Left ventricle myocardium inferior (tissue), 1 donor: ENCODE measurements around the gene NOSIP. TPM values are rescaled to one million over a fixed set of nuclear protein-coding genes. Genes with fewer than 3 reads are reported as not detected.

Experiments
- DNase-seq: peaks from one replicate; pipeline ENCODE4 v3.0.0-alpha.2; 2020
- H3K27ac ChIP-seq: fragments of 200-600 bp; replicated peaks from 2 replicates; pipeline ENCODE4 v1.8.0; 2021
- H3K27me3 ChIP-seq: fragments of 200-600 bp; 2 replicates; pipeline ENCODE4 v1.8.0; 2021; ENCODE audit warnings: low read depth
- H3K36me3 ChIP-seq: fragments of 200-600 bp; 2 replicates; pipeline ENCODE4 v1.8.0; 2021
- H3K4me1 ChIP-seq: fragments of 200-600 bp; 2 replicates; pipeline ENCODE4 v1.8.0; 2021
- H3K4me3 ChIP-seq: fragments of 200-600 bp; 2 replicates; pipeline ENCODE4 v1.8.0; 2021; ENCODE audit warnings: mild to moderate bottlenecking, moderate library complexity
- H3K9me3 ChIP-seq: fragments of 200-600 bp; replicated peaks from 2 replicates; pipeline ENCODE4 v1.8.0; 2021
- intact Hi-C: fragments of 100-400 bp; cut with micrococcal nuclease; formaldehyde crosslinking; loops from one replicate; pipeline ENCODE4 v1.11.0; 2022
- total RNA-seq: library from RNA; stranded (reverse); fragmentation: NEBNext Ultra II Directional; extraction: Animal tissue kit (Norgen Biotek cat#: 25700); gene quantifications from one replicate; pipeline ENCODE4 v1.2.1, GENCODE V29; 2021
- TF ChIP-seq, protein P1 (sequence below): fragments of 200-600 bp; IDR thresholded peaks from 2 replicates; pipeline ENCODE4 v1.8.0; 2021; ENCODE audit warnings: antibody characterized with exemption, mild to moderate bottlenecking, borderline replicate concordance
- donor health status: DM: no; HTN: yes; CAD: no; lungs with severe emphysema.

Gene NOSIP
- total RNA-seq, 1 donor from 2014 or later, result 47.3 TPM

DNA sequence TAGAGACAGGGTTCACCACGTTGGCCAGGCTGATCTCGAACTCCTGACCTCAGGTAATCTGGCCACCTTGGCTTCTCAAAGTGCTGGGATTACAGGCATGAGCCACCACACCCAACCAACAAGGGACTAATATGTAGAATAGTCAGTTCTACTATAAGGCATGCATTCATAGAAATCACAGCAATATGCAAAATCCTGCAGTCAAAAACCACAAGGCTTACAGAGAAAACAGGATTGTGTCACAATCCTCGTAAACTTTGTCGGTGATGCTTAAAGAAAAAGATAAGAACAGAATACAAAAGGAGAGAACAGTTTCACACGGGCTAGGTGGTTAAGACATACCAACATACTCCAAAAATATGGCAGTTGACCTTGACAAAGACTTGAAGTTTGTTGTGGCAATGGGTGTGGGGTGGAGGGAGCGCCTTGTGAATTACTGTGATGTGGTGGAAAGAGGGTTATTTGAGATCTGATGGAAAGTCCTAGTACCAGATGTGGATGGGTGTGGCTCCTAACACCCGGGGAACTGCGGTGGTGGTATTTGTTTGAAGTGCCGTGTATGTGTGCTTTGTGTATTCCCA lies 12.4 kb downstream of the NOSIP start:
- no peak for DNase-seq
- Histone ChIP-seq H3K4me3 (no peak overlapping the region), H3K4me1 (peaks cover 62% of the 10 kb centered on the region), H3K9me3 (no peaks in the 10 kb centered on the region), H3K27ac (no peak overlapping the region), H3K36me3 (no peaks in the 10 kb centered on the region), H3K27me3 (no peaks in the 10 kb centered on the region)
- TF ChIP-seq, protein P1, sequence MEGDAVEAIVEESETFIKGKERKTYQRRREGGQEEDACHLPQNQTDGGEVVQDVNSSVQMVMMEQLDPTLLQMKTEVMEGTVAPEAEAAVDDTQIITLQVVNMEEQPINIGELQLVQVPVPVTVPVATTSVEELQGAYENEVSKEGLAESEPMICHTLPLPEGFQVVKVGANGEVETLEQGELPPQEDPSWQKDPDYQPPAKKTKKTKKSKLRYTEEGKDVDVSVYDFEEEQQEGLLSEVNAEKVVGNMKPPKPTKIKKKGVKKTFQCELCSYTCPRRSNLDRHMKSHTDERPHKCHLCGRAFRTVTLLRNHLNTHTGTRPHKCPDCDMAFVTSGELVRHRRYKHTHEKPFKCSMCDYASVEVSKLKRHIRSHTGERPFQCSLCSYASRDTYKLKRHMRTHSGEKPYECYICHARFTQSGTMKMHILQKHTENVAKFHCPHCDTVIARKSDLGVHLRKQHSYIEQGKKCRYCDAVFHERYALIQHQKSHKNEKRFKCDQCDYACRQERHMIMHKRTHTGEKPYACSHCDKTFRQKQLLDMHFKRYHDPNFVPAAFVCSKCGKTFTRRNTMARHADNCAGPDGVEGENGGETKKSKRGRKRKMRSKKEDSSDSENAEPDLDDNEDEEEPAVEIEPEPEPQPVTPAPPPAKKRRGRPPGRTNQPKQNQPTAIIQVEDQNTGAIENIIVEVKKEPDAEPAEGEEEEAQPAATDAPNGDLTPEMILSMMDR, result no peak
- intact Hi-C loops, result no loop called here

DNA sequence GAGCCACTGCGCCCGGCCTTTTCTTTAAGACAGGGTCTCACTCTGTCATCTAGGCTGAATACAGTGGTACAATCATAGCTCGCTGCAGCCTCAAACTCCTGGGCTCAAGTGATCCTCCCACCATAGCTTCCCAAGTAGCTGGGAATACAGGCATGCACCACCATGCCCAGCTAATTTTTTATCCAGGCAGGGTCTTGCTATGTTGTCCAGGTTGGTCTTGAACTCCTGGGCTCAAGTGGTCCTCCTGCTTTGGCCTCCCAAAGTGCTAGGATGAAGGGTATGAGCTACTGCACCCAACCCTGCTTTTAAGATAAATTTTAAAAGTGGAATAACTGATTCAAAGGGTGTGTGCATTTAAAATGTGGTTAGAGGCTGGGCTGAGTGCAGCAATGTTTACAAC lies 14.1 kb downstream of the NOSIP start:
- H3K9me3 ChIP-seq, result no peaks in the 10 kb centered on the region
- H3K4me3 ChIP-seq, result no peak overlapping the region
- H3K27ac ChIP-seq, result no peak overlapping the region
- H3K27me3 ChIP-seq, result no peaks in the 10 kb centered on the region
- no peak for DNase-seq
- no peaks in the 10 kb centered on the region for H3K36me3 ChIP-seq
- peaks cover 57% of the 10 kb centered on the region for H3K4me1 ChIP-seq
- TF ChIP-seq, protein P1, result no peak
- intact Hi-C loops, result no loop called here

DNA sequence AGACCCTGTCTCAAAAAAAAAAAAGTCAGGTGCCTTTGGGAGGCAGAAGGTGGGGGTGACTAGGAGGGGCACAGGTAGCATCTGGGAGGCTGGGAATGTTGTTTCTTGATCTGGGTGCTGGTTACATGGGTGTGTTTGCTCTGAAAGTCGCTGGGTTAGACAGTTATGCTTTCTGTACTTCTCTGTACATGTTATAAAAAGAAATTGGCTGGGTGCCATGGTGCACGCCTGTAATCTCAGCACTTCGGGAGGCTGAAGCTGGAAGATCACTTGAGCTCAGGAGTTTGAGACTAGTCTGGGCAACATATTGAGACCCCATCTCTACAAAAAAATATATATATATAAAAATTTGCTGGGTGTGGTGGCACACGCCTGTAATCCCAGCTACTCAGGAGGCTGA lies 15.1 kb downstream of the NOSIP start:
- peaks cover 46% of the 10 kb centered on the region for H3K4me1 ChIP-seq
- H3K27ac ChIP-seq, result peak overlapping the region; percentile 66
- no peak overlapping the region for H3K4me3 ChIP-seq
- H3K36me3 ChIP-seq, result peaks cover 1% of the 10 kb centered on the region
- no peak for DNase-seq
- H3K9me3 ChIP-seq, result no peaks in the 10 kb centered on the region
- H3K27me3 ChIP-seq, result no peaks in the 10 kb centered on the region
- TF ChIP-seq, protein P1, result no peak
- intact Hi-C loops, result no loop called here

DNA sequence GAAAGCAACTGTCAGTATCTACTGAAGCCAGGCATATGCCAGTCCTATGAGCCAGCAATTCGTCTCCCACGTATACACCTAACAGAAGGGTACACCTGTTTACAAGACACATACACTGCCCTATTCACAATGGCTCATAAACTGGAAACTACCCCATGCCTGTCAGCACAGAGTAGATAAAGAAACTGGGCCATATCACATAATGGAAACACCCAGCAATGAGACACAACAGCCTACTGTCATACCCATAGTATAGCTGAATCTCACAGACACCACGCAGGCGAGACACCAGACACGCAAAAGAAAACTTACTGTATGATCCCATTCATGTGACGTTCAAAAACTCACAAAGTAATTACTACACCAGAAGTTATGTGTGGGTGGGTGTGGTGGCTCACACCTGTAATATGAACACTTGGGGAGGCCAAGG lies 15.7 kb downstream of the NOSIP start:
- intact Hi-C loops, result no loop called here

DNA sequence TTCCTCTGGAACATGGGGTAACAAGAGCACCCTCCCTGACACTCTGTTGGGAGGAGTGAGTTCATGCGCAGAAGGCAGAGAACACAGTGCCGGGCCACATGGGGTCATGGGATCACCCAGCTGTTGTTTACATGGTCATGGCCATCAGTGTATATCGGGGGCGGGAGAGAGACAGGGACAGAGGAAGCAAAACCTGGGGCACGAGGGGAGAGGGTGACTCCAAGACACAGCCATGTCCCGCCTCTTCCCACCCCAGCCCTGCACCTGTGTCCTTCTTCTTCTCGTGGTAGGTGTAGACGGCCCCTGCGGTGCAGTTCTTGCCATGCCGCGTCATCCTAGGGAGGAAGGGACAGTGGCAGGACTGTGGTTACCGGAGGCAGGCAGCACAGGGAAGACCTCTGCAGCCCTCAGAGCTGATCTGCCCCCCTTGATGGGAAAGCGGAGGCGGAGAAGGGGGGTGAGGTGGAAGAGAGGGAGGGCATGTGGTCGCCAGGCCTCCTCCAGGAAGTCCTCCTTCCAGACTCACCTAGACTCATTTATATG lies 19.9 kb downstream of the NOSIP start:
- Histone ChIP-seq H3K27me3 (no peaks in the 10 kb centered on the region), H3K27ac (peak overlapping the region; percentile 66), H3K4me3 (no peak overlapping the region), H3K36me3 (peaks cover 46% of the 10 kb centered on the region), H3K4me1 (peaks cover 20% of the 10 kb centered on the region), H3K9me3 (no peaks in the 10 kb centered on the region)
- TF ChIP-seq, protein P1, result no peak
- intact Hi-C loops, result no loop called here
- peak; percentile 35 for DNase-seq

More for the DNA sequence above, 15.7 kb downstream of the NOSIP start:
- no peak overlapping the region for H3K4me3 ChIP-seq
- peaks cover 41% of the 10 kb centered on the region for H3K4me1 ChIP-seq
- TF ChIP-seq, protein P1, result no peak
- H3K36me3 ChIP-seq, result peaks cover 8% of the 10 kb centered on the region
- DNase-seq, result no peak
- peak overlapping the region; percentile 66 for H3K27ac ChIP-seq
- no peaks in the 10 kb centered on the region for H3K9me3 ChIP-seq
- no peaks in the 10 kb centered on the region for H3K27me3 ChIP-seq
